Uterus (tissue), 2 donors: ENCODE results near the gene UNC119B.

Source experiments
- CTCF ChIP-seq, 4 experiments: fragments of 200-600 bp in 2 of 4; fragments of 450-650 bp in 2 of 4; sonication (generic) in 2 of 4; IDR thresholded peaks; one replicate each; pipeline ENCODE4 v1.5.1; 2016 to 2019; ENCODE audit warnings: antibody characterized with exemption in 4 of 4, mild to moderate bottlenecking in 2 of 4, moderate library complexity in 1 of 4
- POLR2A ChIP-seq, 2 donors: fragments of 450-650 bp; IDR thresholded peaks; one replicate each; pipeline ENCODE4 v1.6.1; 2016; ENCODE audit warnings: antibody characterized with exemption in 2 of 2, mild to moderate bottlenecking in 1 of 2, moderate library complexity in 1 of 2

- TF ChIP-seq CTCF (IDR thresholded peaks at IDR 0.05) (no peak), POLR2A (IDR thresholded peaks at IDR 0.05) (no peak)
Observed at GRCh38 chr12:120755269-120755668, 45.0 kb downstream of the UNC119B start.
